GM21717 (cell line): ENCODE data around the gene CLEC19A.
"Not testable (repeated sequence)": the region's sequence is repeated elsewhere in the genome, so short reads cannot be mapped to it uniquely, and the experiment has no call there.

Experiments
- ATAC-seq: cut with Tn5 transposase; IDR thresholded peaks from one replicate; pipeline ENCODE4 v1.9.1; 2021; ENCODE audit warnings: mild to moderate bottlenecking, moderate library complexity; ENCODE audit not compliant: unreplicated experiment

Gene CLEC19A

GRCh38 chr16:19316846-19317245, 31.3 kb downstream of the CLEC19A start:
- ATAC-seq = no peak

DNA sequence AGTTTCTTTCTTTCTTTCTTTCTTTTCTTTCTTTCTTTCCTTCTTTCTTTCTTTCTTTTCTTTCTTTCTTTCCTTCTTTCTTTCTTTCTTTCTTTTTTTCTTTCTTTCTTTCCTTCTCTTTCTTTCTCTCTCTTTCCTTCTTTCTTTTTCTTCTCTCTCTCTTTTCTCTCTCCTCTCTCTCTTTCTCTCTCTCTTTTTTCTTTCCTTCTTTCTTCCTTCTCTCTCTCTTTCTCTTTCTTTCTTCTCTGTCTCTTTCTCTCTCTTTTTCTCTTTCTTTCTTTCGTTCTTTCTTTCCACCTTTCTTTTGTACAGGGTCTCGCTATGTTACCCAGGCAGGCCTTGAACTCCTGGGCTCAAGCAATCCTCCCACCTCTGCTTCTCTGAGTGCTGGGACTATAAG, 35.7 kb downstream of the CLEC19A start:
- ATAC-seq = not testable (repeated sequence)

DNA sequence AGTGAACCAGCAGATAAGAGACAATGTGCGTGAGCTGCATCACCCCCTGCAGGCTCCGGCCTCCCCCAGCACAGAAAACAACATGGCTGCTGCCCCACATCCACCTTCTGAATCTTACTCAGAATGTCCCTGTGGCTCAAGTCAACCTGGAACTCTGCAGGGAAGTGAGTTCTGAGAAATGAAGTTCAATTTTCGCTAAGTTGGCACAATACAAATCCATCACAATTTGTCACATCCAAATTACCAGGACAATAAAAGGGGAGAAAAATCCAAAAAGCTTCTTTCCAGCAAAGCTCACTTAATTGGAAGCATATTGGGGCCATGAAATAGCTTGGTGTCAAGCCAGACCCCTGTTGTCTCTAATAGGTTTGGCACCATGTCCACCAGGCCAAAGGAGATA, 38.1 kb downstream of the CLEC19A start:
- ATAC-seq = no peak

GRCh38 chr16:19328364-19328763, 42.8 kb downstream of the CLEC19A start:
- ATAC-seq = no peak

DNA sequence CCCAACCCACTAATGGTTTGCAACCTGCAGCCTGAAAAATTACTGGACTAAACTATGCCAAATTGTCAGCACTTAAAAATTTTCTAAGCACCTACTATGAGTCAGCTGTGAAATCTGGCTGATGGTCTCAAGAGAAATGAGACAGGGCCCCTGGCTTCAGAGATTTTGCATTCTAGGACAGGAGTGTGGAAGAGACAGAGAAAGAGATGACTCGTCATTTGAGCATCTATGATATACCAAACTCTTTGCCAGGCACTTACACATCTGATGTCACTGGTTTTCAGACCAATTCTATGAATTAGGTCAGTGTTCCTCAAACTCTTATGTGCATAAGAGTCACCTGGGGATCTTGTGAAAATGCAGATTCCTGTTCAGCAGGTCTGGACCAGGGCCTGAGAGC, 44.4 kb downstream of the CLEC19A start:
- ATAC-seq = no peak

DNA sequence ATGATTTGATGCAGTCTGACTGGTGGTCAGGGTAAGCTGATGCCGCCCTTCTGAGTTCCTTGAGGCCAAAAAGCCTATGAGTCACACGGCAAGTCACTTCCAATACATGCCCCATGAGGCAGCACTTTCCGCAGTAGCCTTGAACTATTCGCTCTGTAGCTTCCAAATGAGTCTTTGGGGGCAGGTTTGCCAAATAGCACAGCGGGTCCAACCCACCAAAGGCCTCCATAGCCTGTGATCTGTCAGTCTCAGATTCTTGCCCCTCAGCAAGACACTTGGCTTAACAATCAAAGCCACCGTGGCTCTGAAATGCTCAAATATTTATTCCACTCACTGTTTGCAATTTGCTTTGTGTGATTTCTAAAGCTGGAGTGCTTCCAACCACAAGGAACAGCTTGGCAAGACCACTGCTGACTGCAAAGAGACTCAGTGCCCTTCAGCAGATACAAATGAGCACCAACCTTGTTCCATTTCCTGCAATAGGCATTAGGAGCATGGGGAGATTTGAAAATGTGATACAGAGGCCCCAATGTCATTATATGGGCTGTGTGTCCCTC, 45.4 kb downstream of the CLEC19A start:
- no peak for ATAC-seq

- ATAC-seq = no peak
Observed at GRCh38 chr16:19331794-19332193, 46.3 kb downstream of the CLEC19A start.

GRCh38 chr16:19338335-19338734, 52.8 kb downstream of the CLEC19A start:
- ATAC-seq = no peak

- no peak for ATAC-seq
Observed at GRCh38 chr16:19344224-19344801, 58.8 kb downstream of the CLEC19A start.

DNA sequence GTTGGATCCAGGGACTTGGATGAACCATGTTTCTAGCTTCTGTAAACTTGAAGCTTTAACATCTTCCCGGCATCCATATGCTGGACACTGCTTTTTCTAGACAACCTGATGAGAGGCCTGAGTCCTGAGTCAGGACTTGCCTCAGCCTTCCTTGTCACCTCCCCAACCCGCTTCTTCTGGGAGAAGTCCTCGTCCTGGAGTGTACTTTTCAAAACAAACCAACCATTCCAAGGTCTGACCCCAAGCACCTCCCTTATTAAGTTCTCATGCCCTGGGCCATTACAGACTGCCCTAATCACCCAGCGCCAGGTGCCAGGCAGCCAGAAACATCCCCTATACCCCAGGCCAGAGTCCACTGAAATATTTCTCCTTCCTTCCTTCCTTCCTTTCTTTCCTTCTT, 59.4 kb downstream of the CLEC19A start:
- ATAC-seq = no peak

GRCh38 chr16:19346335-19346922, 60.9 kb downstream of the CLEC19A start:
- no peak for ATAC-seq

- ATAC-seq = no peak
Observed at GRCh38 chr16:19348125-19348524, 62.6 kb downstream of the CLEC19A start.

DNA sequence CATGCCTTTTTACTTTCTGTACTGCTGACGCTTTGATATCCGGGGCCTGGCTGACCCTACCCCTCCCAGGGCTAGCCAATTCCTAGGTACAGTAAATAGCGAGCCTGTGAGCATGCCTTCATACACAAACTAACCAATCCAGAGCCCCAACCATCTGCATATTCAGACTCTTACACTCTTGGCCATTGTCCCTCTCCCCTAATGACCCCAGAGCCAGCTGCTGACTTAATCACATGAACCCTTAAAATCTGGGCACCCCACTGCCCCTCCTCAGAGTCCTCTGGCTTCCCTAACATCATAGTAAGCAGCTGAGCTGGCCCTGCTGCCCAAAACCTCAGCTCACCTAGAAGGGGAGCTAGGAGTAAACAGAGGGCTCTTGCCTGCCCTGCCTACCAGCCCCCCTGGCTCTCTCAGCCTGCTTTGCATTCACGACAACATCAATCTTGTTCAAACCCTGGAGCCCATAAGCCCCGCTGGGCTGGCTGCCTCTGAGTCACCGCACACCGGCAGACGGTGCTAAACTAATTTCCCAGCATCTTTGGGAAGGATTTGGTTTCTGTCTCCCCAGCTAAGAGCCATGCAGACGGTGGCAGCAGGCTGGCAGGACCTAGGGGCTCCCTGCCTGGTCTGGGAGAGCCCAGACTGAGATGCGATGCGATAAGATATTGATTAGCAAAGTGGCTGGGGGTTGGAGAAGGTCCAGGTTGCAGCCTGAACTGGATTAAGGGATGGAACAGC, 63.2 kb downstream of the CLEC19A start:
- ATAC-seq = no peak

DNA sequence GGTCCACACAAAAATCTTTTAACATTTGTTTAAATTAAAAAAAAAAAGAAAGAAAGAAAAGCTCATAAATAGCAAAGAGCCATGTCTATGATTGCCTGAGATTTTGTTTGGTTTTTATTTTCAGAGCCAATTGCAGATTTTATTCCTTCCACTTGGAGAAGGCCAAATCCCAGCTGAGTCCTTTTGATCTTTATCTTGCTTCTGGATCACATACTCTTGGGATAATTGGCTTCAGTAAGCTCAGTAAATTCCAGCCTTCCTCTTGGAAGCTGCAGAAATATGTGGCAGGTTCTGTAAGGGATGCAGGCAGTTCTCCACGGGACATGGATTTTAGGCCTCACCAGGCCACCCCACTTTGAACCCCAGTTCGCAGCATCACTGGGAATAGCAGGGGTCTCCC, 68.8 kb downstream of the CLEC19A start:
- ATAC-seq = no peak

DNA sequence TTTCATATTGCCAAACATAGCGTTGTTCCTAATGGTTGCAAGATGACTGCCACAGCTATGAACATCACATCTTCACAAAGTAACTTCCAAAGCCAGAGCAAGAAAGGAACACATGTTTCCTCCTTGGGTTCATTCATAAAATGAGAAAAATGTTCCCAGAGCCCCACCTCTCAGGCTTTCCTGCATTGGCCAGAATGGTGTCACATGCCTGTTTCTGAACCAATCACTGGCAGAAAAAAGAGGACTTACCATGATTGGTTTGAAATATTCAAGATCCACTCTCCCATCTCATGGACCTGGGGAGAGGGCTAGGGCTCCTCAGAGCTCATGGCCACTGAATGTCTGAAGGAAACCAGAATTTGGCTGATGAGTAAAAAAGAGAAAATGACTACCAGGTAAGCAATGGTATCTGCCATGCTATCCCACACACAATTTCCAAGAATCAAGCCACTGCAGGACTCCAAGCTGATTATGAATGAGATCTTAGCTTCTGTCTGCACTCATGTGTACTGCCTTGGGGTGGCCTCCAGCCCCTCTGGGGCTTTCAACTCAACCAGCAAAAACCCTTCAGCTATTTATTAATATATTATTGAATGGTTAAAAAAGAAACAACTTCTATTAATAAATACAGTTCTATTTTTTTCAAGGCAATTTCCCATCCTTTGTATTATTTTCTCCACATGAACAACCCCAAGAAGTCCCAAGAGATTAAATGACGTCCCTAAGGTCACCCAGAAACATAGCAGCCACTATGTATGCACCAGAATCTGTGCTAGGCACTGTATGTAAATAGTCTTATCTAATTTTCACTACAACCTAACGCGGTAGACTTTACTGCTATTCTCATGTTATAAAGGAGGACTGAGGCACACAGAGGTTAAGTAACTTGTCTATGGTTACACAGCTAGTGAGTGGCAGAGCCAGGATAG, 70.8 kb downstream of the CLEC19A start:
- no peak for ATAC-seq

GRCh38 chr16:19359556-19359955, 74.0 kb downstream of the CLEC19A start:
- ATAC-seq = no peak
